ENCODE data around the gene ALPL.

The ALPL gene

GRCh38 chr1:21496063-21496462 lies 13.2 kb upstream of the ALPL start:
- DNase-seq (ENCODE audit: extremely low spot score), result no peak
- ChIA-PET POLR2A (no interaction called here), CTCF (no interaction called here)
- TF ChIP-seq CTCF (IDR thresholded peaks at IDR 0.05; ENCODE audit: control extremely low read depth, extremely low read depth, low read depth, missing control alignments), result no peak

- ChIA-PET CTCF (no interaction called here), POLR2A (no interaction called here)
- DNase-seq (ENCODE audit: extremely low spot score), result no peak
- no peak for TF ChIP-seq CTCF (IDR thresholded peaks at IDR 0.05; ENCODE audit: control extremely low read depth, extremely low read depth, low read depth, missing control alignments)
These were observed 12.3 kb upstream of the ALPL start for GRCh38 chr1:21496886-21497285.

- POLR2A ChIA-PET, result no interaction called here
- no peak for DNase-seq (ENCODE audit: extremely low spot score)
These were observed 11.7 kb upstream of the ALPL start for GRCh38 chr1:21497466-21498061.

GRCh38 chr1:21499283-21499950 lies 9.8 kb upstream of the ALPL start:
- no peak for TF ChIP-seq CTCF (IDR thresholded peaks at IDR 0.05; ENCODE audit: control extremely low read depth, extremely low read depth, low read depth, missing control alignments)
- ChIA-PET CTCF (interaction anchor here (1.2 kb wide), 1 partner anchor 22 kb away, joined by 3 read pairs; no protein-coding TSS in a partner anchor), POLR2A (no interaction called here)
- no peak for DNase-seq (ENCODE audit: extremely low spot score)

More at GRCh38 chr1:21497466-21498061, 11.7 kb upstream of the ALPL start:
- CTCF ChIA-PET, result no interaction called here
- no peak for TF ChIP-seq CTCF (IDR thresholded peaks at IDR 0.05; ENCODE audit: control extremely low read depth, extremely low read depth, low read depth, missing control alignments)

- ChIA-PET CTCF (interaction anchor here (1.1 kb wide), 1 partner anchor 8 kb away, joined by 4 read pairs; no protein-coding TSS in a partner anchor), POLR2A (no interaction called here)
- no peak for TF ChIP-seq CTCF (IDR thresholded peaks at IDR 0.05; ENCODE audit: control extremely low read depth, extremely low read depth, low read depth, missing control alignments)
- DNase-seq (ENCODE audit: extremely low spot score), result no peak
These were observed 5.4 kb upstream of the ALPL start for GRCh38 chr1:21503706-21504377.

- no peak for TF ChIP-seq CTCF (IDR thresholded peaks at IDR 0.05; ENCODE audit: control extremely low read depth, extremely low read depth, low read depth, missing control alignments)
- POLR2A ChIA-PET, result no interaction called here
- CTCF ChIA-PET, result interaction anchor here (1.1 to 3.7 kb wide), 5 partner anchors 11 to 66 kb away, joined by 3 to 23 read pairs (median 4); no protein-coding TSS in a partner anchor
- no peak for DNase-seq (ENCODE audit: extremely low spot score)
These were observed 2.4 kb upstream of the ALPL start for GRCh38 chr1:21506804-21507203.

Data from GM10248 (cell line).